HL-60 (cell line): Measurements from ENCODE around the gene CHST2.

Source experiments
- CTCF ChIP-seq: IDR thresholded peaks from one replicate; pipeline ENCODE4 v1.5.1; 2011; ENCODE audit warnings: low read length, control low read depth, inconsistent platforms; ENCODE audit not compliant: insufficient read depth
- GABPA ChIP-seq: IDR thresholded peaks from 2 replicates; pipeline ENCODE4 v1.6.1; 2012; ENCODE audit warnings: low read depth
- POLR2AphosphoS5 ChIP-seq: IDR thresholded peaks from 2 replicates; pipeline ENCODE4 v1.6.1; 2012; ENCODE audit warnings: low read depth
- SPI1 ChIP-seq: IDR thresholded peaks from 2 replicates; pipeline ENCODE4 v1.6.1; 2012; ENCODE audit warnings: low read depth, mild to moderate bottlenecking, borderline replicate concordance
- TF ChIP-seq, protein P1 (sequence below): IDR thresholded peaks from 2 replicates; pipeline ENCODE4 v1.6.1; 2012; ENCODE audit warnings: low read depth; ENCODE audit not compliant: insufficient replicate concordance

DNA sequence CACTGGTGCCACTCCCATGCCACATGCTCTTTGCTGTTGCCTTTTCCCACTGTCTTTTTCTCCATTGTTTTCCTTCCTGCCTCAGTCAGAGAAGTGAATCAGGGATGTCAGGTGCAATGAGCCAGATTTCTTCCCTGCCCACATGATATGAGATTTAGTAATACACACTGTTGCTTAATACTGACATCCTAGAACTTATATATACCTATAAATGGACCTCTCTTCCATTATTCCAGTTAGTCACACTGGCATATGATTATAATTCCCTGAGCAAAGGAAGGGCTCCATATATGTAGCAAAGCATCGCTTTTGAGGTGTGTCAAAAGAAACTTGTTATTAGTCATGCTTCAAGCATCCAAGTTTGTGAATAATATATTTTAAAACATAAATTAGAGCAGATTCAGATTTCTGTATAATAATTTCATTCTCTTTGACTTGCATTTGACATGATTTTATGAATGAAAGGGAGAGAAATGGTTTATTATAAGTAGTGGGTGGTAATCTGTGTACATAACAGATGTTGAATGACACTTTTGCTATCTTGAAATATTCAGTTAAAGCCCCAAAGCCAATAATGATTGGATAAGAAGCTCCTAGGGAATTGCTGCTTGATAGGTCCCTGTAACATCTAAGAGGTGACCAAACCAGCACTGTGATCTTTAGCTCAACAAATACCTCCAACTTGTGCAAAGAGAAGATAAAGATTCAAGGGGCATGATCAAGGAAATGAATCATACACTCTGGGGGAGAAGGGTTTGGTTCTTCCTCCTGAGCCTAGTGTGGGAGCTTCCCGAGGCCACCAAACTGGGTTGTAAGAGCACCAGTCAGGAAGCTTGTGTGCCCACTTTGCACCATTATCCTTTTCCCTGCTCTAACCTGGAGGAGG, 48.6 kb downstream of the CHST2 start:
- TF ChIP-seq CTCF (no peak), POLR2AphosphoS5 (no peak), GABPA (no peak), SPI1 (no peak)
- TF ChIP-seq, protein P1, sequence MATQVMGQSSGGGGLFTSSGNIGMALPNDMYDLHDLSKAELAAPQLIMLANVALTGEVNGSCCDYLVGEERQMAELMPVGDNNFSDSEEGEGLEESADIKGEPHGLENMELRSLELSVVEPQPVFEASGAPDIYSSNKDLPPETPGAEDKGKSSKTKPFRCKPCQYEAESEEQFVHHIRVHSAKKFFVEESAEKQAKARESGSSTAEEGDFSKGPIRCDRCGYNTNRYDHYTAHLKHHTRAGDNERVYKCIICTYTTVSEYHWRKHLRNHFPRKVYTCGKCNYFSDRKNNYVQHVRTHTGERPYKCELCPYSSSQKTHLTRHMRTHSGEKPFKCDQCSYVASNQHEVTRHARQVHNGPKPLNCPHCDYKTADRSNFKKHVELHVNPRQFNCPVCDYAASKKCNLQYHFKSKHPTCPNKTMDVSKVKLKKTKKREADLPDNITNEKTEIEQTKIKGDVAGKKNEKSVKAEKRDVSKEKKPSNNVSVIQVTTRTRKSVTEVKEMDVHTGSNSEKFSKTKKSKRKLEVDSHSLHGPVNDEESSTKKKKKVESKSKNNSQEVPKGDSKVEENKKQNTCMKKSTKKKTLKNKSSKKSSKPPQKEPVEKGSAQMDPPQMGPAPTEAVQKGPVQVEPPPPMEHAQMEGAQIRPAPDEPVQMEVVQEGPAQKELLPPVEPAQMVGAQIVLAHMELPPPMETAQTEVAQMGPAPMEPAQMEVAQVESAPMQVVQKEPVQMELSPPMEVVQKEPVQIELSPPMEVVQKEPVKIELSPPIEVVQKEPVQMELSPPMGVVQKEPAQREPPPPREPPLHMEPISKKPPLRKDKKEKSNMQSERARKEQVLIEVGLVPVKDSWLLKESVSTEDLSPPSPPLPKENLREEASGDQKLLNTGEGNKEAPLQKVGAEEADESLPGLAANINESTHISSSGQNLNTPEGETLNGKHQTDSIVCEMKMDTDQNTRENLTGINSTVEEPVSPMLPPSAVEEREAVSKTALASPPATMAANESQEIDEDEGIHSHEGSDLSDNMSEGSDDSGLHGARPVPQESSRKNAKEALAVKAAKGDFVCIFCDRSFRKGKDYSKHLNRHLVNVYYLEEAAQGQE, result no peak
